Measurements from ENCODE around the gene TAX1BP1.

TAX1BP1 gene

GRCh38 chr7:27739909-27740448 is at the start of gene TAX1BP1:
Gene TAX1BP1 (plus strand): TSS chr7:27740162. CDS start chr7:27748525, 8,363 bp downstream.
- peaks cover 41% of the 10 kb centered on the region for H3K4me1 Mint-ChIP-seq
- peak; percentile 96 for ATAC-seq

DNA sequence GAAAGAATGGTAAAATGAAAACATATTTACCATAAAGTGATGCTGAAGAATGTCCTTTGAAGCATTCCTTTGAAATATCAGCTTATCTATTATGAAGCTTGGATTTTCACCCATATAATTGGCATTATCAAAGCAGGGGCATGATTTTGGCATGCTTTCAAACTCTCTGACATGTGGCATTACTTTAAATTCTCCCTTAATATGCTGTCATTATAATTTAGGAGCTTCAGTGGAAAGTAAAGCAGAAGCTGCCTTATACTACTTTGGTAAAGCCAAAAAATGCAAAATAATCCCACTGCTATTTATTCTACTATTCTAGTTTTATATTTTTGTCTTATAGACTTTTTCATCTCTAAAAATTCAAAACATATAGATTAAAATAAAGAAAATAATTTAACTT is 49.3 kb upstream of the TAX1BP1 start:
- Mint-ChIP-seq H3K4me1 (no peaks in the 10 kb centered on the region), H3K27me3 (peaks cover 2% of the 10 kb centered on the region)
- no peak for ATAC-seq

More at GRCh38 chr7:27739909-27740448, at the start of gene TAX1BP1:
- Mint-ChIP-seq H3K27me3 (no peaks in the 10 kb centered on the region), H3K4me3 (peak within 1 kb of the TSS; percentile 90), H3K27ac (peak within 1 kb of the TSS; percentile 96), H3K9me3 (no peaks in the 10 kb centered on the region), H3K36me3 (ENCODE audit: low read depth) (peaks cover 8% of the 10 kb centered on the region)
- DNase-seq: peak; percentile 96

DNA sequence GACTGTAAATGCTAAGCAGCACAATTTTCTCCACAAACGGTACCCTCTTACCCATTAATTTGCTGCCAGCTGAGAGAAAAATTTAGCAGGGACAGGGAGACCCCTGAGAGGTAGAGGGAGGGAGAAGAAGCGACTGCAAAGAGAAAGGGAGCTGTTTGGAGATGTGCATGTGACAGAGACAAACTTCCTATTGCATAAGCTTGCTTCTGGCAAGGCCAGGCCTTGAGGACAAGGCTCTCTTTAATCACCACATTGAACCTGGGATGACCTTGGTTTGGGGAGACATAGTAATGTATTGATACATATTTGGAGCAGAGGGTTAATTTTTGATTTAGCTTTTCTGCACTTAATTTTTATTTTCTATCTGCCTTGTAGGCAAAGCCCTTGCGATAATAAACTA is 46.2 kb upstream of the TAX1BP1 start:
- ATAC-seq (no peak), DNase-seq (no peak)
- H3K27ac Mint-ChIP-seq: no peak overlapping the region
- no peaks in the 10 kb centered on the region for H3K27me3 Mint-ChIP-seq
- H3K4me3 Mint-ChIP-seq: no peak overlapping the region
- H3K9me3 Mint-ChIP-seq: no peaks in the 10 kb centered on the region
- H3K4me1 Mint-ChIP-seq: peaks cover 7% of the 10 kb centered on the region
- H3K36me3 Mint-ChIP-seq (ENCODE audit: low read depth): no peaks in the 10 kb centered on the region

More for the DNA sequence above, 49.3 kb upstream of the TAX1BP1 start:
- Mint-ChIP-seq H3K36me3 (ENCODE audit: low read depth) (no peaks in the 10 kb centered on the region), H3K27ac (no peak overlapping the region), H3K9me3 (peaks cover 4% of the 10 kb centered on the region), H3K4me3 (no peak overlapping the region)
- no peak for DNase-seq

DNA sequence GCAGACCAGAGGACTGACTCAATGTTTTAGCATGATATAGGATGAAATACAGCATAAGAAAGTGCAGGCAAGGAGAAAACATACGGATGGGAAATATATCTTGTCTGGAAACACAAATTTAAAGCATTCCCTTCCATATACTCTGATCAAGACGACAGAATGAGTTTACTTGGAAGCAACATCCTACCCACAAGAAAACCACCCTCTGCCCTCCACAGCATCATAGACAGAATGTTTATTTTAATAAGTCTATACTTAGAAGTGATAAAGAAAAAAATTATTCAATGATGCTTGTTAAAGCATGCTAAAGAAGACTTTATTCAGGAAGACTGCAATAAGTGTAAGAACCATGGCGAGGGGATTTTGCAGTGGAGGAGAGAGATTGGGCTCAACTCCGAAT is 44.9 kb upstream of the TAX1BP1 start:
- peaks cover 7% of the 10 kb centered on the region for H3K4me1 Mint-ChIP-seq
- DNase-seq (no peak), ATAC-seq (no peak)
- H3K27me3 Mint-ChIP-seq: no peaks in the 10 kb centered on the region
- H3K27ac Mint-ChIP-seq: no peak overlapping the region
- no peaks in the 10 kb centered on the region for H3K9me3 Mint-ChIP-seq
- no peak overlapping the region for H3K4me3 Mint-ChIP-seq
- no peaks in the 10 kb centered on the region for H3K36me3 Mint-ChIP-seq (ENCODE audit: low read depth)

- H3K36me3 Mint-ChIP-seq (ENCODE audit: low read depth): no peaks in the 10 kb centered on the region
- H3K27me3 Mint-ChIP-seq: peaks cover 4% of the 10 kb centered on the region
- H3K4me3 Mint-ChIP-seq: no peak overlapping the region
- no peak overlapping the region for H3K27ac Mint-ChIP-seq
- DNase-seq (no peak), ATAC-seq (no peak)
- H3K9me3 Mint-ChIP-seq: no peaks in the 10 kb centered on the region
- H3K4me1 Mint-ChIP-seq: peaks cover 7% of the 10 kb centered on the region
Observed at GRCh38 chr7:27697861-27698430, 42.0 kb upstream of the TAX1BP1 start.

DNA sequence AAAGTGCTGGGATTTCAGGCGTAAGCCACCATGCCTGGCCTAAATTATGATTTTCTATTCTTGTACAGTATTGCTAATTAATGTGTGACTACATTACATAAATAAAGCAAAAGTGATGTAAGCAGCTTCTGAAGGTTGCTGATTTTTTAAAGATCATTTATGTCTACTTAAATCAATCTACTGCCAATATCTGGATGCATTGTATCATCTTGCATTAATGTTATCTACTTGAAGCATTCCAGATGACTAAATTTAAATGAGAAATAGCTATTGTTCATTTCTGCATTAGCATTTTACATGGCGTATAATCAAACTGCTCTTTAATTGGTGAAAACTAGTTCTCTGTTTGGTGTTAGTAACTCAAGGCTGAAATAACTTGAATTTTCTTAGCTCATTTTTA is 40.2 kb upstream of the TAX1BP1 start:
- Mint-ChIP-seq H3K27me3 (peaks cover 4% of the 10 kb centered on the region), H3K36me3 (ENCODE audit: low read depth) (no peaks in the 10 kb centered on the region), H3K4me1 (peaks cover 7% of the 10 kb centered on the region), H3K4me3 (no peak overlapping the region), H3K9me3 (no peaks in the 10 kb centered on the region), H3K27ac (no peak overlapping the region)
- no peak for DNase-seq
- no peak for ATAC-seq

DNA sequence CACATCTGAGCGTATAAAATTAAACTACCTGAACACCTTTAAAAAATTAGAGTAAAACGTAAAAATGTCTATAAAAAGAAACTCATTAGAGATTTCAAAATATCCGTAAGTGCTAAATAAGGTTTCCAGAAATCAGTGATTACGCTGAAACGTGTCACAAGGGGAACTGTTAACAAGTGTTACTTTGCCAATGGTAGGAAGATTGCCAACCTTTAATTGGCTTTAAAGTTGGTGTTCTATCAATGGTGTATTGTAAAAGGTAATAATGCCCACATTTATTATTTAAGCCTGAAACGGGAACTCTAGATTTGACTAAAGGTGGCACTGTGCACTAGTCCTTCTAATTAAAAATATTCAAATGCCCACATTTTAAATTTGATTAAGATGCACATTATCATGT is 39.5 kb upstream of the TAX1BP1 start:
- no peak overlapping the region for H3K27ac Mint-ChIP-seq
- no peaks in the 10 kb centered on the region for H3K36me3 Mint-ChIP-seq (ENCODE audit: low read depth)
- DNase-seq (no peak), ATAC-seq (no peak)
- H3K27me3 Mint-ChIP-seq: peaks cover 4% of the 10 kb centered on the region
- no peak overlapping the region for H3K4me3 Mint-ChIP-seq
- no peaks in the 10 kb centered on the region for H3K9me3 Mint-ChIP-seq
- peaks cover 7% of the 10 kb centered on the region for H3K4me1 Mint-ChIP-seq

- no peak for ATAC-seq
- H3K4me3 Mint-ChIP-seq: no peak overlapping the region
- H3K4me1 Mint-ChIP-seq: no peaks in the 10 kb centered on the region
- no peaks in the 10 kb centered on the region for H3K9me3 Mint-ChIP-seq
- no peaks in the 10 kb centered on the region for H3K36me3 Mint-ChIP-seq (ENCODE audit: low read depth)
- H3K27me3 Mint-ChIP-seq: peaks cover 4% of the 10 kb centered on the region
- no peak for DNase-seq
- H3K27ac Mint-ChIP-seq: no peak overlapping the region
Observed at GRCh38 chr7:27703181-27703580, 36.8 kb upstream of the TAX1BP1 start.

GRCh38 chr7:27704422-27705199 is 35.4 kb upstream of the TAX1BP1 start:
- no peak overlapping the region for H3K27ac Mint-ChIP-seq
- no peaks in the 10 kb centered on the region for H3K36me3 Mint-ChIP-seq (ENCODE audit: low read depth)

GRCh38 chr7:27705200-27705594 is 34.8 kb upstream of the TAX1BP1 start:
- H3K9me3 Mint-ChIP-seq: no peaks in the 10 kb centered on the region
- no peak overlapping the region for H3K27ac Mint-ChIP-seq
- DNase-seq (no peak), ATAC-seq (no peak)
- H3K4me1 Mint-ChIP-seq: peaks cover 7% of the 10 kb centered on the region
- no peak overlapping the region for H3K4me3 Mint-ChIP-seq
- no peaks in the 10 kb centered on the region for H3K36me3 Mint-ChIP-seq (ENCODE audit: low read depth)
- H3K27me3 Mint-ChIP-seq: peaks cover 4% of the 10 kb centered on the region

More at GRCh38 chr7:27704422-27705199, 35.4 kb upstream of the TAX1BP1 start:
- Mint-ChIP-seq H3K4me3 (no peak overlapping the region), H3K4me1 (peaks cover 3% of the 10 kb centered on the region), H3K27me3 (peaks cover 4% of the 10 kb centered on the region), H3K9me3 (no peaks in the 10 kb centered on the region)
- no peak for ATAC-seq
- DNase-seq: no peak

- DNase-seq (no peak), ATAC-seq (no peak)
- H3K4me3 Mint-ChIP-seq: no peak overlapping the region
- peaks cover 2% of the 10 kb centered on the region for H3K27me3 Mint-ChIP-seq
- H3K9me3 Mint-ChIP-seq: peaks cover 4% of the 10 kb centered on the region
- H3K27ac Mint-ChIP-seq: no peak overlapping the region
- H3K4me1 Mint-ChIP-seq: peaks cover 7% of the 10 kb centered on the region
- H3K36me3 Mint-ChIP-seq (ENCODE audit: low read depth): no peaks in the 10 kb centered on the region
Observed at GRCh38 chr7:27708485-27708884, 31.5 kb upstream of the TAX1BP1 start.

GRCh38 chr7:27709137-27710075 is 30.6 kb upstream of the TAX1BP1 start:
- Mint-ChIP-seq H3K4me3 (no peak overlapping the region), H3K27me3 (peaks cover 2% of the 10 kb centered on the region), H3K4me1 (peaks cover 7% of the 10 kb centered on the region), H3K27ac (no peak overlapping the region), H3K9me3 (peaks cover 4% of the 10 kb centered on the region), H3K36me3 (ENCODE audit: low read depth) (no peaks in the 10 kb centered on the region)
- DNase-seq: no peak
- ATAC-seq: peak; percentile 46

GRCh38 chr7:27712217-27712616 is 27.7 kb upstream of the TAX1BP1 start:
- Mint-ChIP-seq H3K9me3 (peaks cover 4% of the 10 kb centered on the region), H3K36me3 (ENCODE audit: low read depth) (no peaks in the 10 kb centered on the region), H3K4me1 (peaks cover 7% of the 10 kb centered on the region), H3K27ac (no peak overlapping the region), H3K27me3 (peaks cover 7% of the 10 kb centered on the region), H3K4me3 (no peak overlapping the region)
- DNase-seq (no peak), ATAC-seq (no peak)

DNA sequence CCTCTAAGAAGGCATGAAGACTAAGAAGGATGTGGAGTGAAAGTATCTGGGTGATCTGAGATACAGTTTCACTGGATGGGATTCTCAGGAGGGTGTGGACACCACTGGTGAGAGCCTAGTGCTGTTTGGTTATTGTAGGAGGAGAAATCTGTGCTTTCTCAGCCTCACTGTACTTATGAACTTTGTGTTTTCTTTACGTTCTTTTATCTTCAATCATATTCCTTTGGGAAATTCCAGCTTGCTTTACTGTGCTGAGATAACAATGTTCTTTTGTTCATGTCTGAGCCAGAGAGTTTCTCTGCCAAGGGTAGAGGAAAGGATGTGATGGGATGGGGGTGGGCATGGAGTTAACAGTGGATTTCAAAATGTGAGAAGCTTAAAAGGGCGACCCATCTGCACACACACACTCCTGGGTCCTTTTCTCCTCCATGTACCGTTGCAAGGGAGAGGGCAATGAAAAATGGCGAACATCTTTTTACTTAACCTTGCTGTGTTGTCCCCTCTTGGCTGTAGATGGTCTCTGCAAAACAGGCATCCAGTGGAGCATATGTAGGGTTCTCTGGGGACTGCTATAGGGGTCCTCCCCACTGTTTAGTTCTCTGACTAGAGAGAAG is 25.0 kb upstream of the TAX1BP1 start:
- Mint-ChIP-seq H3K4me1 (peaks cover under 1% of the 10 kb centered on the region), H3K27me3 (peaks cover 9% of the 10 kb centered on the region), H3K9me3 (peaks cover 4% of the 10 kb centered on the region), H3K4me3 (no peak overlapping the region), H3K27ac (no peak overlapping the region), H3K36me3 (ENCODE audit: low read depth) (no peaks in the 10 kb centered on the region)
- DNase-seq (no peak), ATAC-seq (no peak)

Data from activated naive CD8-positive, alpha-beta T cell treated with anti-CD3 and anti-CD28 coated beads, Interleukin-2, amount 50 U/mL, for 24 hours (primary cell).